GM10266 (cell line): ENCODE measurements around the gene IDUA.
"Not testable (repeated sequence)": the region's sequence is repeated elsewhere in the genome, so short reads cannot be mapped to it uniquely, and the experiment has no call there.

Source experiments
- DNase-seq: peaks from one replicate; pipeline ENCODE4 v3.0.0; 2012; ENCODE audit errors: extremely low spot score
- CTCF ChIP-seq: IDR thresholded peaks from 2 replicates; pipeline ENCODE4 v1.5.1; 2012; ENCODE audit warnings: mild to moderate bottlenecking, low read depth; ENCODE audit not compliant: control insufficient read depth, insufficient read depth; ENCODE audit errors: missing control alignments

IDUA gene

GRCh38 chr4:986879-987623, at the start of gene IDUA:
Gene IDUA (plus strand): TSS chr4:987044. CDS start chr4:987085, 41 bp downstream.
- peak; percentile 95 for DNase-seq
- peak; percentile 64 for TF ChIP-seq CTCF

GRCh38 chr4:939508-939907, 47.3 kb upstream of the IDUA start:
- not testable (repeated sequence) for DNase-seq

GRCh38 chr4:945274-946102, 41.4 kb upstream of the IDUA start:
- no peak for TF ChIP-seq CTCF
- DNase-seq, result no peak

GRCh38 chr4:946103-946450, 40.8 kb upstream of the IDUA start:
- TF ChIP-seq CTCF, result no peak
- no peak for DNase-seq

- DNase-seq, result no peak
- TF ChIP-seq CTCF, result no peak
Measured at GRCh38 chr4:946517-947471, 40.0 kb upstream of the IDUA start.

GRCh38 chr4:947491-947971, 39.3 kb upstream of the IDUA start:
- no peak for DNase-seq

More at GRCh38 chr4:947491-947971, 39.3 kb upstream of the IDUA start:
- no peak for TF ChIP-seq CTCF
